DOHH2 (cell line): ENCODE results near the gene PNMT.

ENCODE experiments used
- H3F3A ChIP-seq: fragments of 200-600 bp; sonication (generic), shearing (Covaris generic); 2 replicates; pipeline ENCODE4 v1.6.0; 2016; ENCODE audit warnings: antibody characterized with exemption, mild to moderate bottlenecking; ENCODE audit not compliant: control insufficient read depth, insufficient read depth
- H3K27ac ChIP-seq: fragments of 200-600 bp; sonication (generic); 2 replicates; pipeline ENCODE4 v1.5.1; 2014; ENCODE audit warnings: low read depth, mild to moderate bottlenecking, low read length, moderate library complexity
- H3K27me3 ChIP-seq: fragments of 200-600 bp; sonication (generic); 2 replicates; pipeline ENCODE4 v1.6.1; 2014; ENCODE audit warnings: mild to moderate bottlenecking, low read length, mixed read lengths; ENCODE audit not compliant: control insufficient read depth
- H3K36me3 ChIP-seq: fragments of 200-600 bp; sonication (generic); 2 replicates; pipeline ENCODE4 v1.6.1; 2014; ENCODE audit warnings: mild to moderate bottlenecking, low read length, moderate library complexity, mixed read lengths; ENCODE audit not compliant: control insufficient read depth
- H3K4me1 ChIP-seq: fragments of 200-600 bp; sonication (generic); 2 replicates; pipeline ENCODE4 v1.6.1; 2014; ENCODE audit warnings: mild to moderate bottlenecking, low read length, mixed read lengths; ENCODE audit not compliant: control insufficient read depth
- H3K4me2 ChIP-seq: fragments of 200-600 bp; sonication (generic); 2 replicates; pipeline ENCODE4 v1.6.0; 2014; ENCODE audit warnings: mild to moderate bottlenecking, low read length, moderate library complexity
- H3K4me3 ChIP-seq: fragments of 200-600 bp; sonication (generic); 2 replicates; pipeline ENCODE4 v1.5.1; 2014; ENCODE audit warnings: mild to moderate bottlenecking, low read length, mixed read lengths
- H3K79me2 ChIP-seq: fragments of 200-600 bp; sonication (generic); 2 replicates; pipeline ENCODE4 v1.6.1; 2014; ENCODE audit warnings: mild to moderate bottlenecking, low read length, mixed read lengths; ENCODE audit not compliant: control insufficient read depth
- H3K9me2 ChIP-seq: fragments of 200-600 bp; sonication (generic); replicated peaks from 2 replicates; pipeline ENCODE4 v1.6.1; 2014; ENCODE audit warnings: mild to moderate bottlenecking, low read length, mixed read lengths; ENCODE audit not compliant: control insufficient read depth
- H3K9me3 ChIP-seq: fragments of 200-600 bp; sonication (generic); 2 replicates; pipeline ENCODE4 v1.6.1; 2014; ENCODE audit warnings: antibody characterized with exemption, low read length, mixed read lengths; ENCODE audit not compliant: control insufficient read depth, insufficient read depth
- H4K20me1 ChIP-seq: fragments of 200-600 bp; sonication (generic); 2 replicates; pipeline ENCODE4 v1.6.0; 2014; ENCODE audit warnings: low read depth, mild to moderate bottlenecking, antibody characterized with exemption, low read length, moderate library complexity; ENCODE audit not compliant: control insufficient read depth, insufficient read depth
- EZH2phosphoT487 ChIP-seq: fragments of 200-600 bp; sonication (generic); IDR thresholded peaks from 2 replicates; pipeline ENCODE4 v1.6.1; 2017; ENCODE audit warnings: borderline replicate concordance, mild to moderate bottlenecking, antibody characterized with exemption, low read length, moderate library complexity, mixed read lengths
- TF ChIP-seq, protein P1 (sequence below): fragments of 200-600 bp; sonication (generic); IDR thresholded peaks from one replicate; pipeline ENCODE4 v1.5.1; 2014; ENCODE audit warnings: antibody characterized with exemption, mild to moderate bottlenecking, low read depth, low read length; ENCODE audit not compliant: poor library complexity, severe bottlenecking

The PNMT gene

DNA sequence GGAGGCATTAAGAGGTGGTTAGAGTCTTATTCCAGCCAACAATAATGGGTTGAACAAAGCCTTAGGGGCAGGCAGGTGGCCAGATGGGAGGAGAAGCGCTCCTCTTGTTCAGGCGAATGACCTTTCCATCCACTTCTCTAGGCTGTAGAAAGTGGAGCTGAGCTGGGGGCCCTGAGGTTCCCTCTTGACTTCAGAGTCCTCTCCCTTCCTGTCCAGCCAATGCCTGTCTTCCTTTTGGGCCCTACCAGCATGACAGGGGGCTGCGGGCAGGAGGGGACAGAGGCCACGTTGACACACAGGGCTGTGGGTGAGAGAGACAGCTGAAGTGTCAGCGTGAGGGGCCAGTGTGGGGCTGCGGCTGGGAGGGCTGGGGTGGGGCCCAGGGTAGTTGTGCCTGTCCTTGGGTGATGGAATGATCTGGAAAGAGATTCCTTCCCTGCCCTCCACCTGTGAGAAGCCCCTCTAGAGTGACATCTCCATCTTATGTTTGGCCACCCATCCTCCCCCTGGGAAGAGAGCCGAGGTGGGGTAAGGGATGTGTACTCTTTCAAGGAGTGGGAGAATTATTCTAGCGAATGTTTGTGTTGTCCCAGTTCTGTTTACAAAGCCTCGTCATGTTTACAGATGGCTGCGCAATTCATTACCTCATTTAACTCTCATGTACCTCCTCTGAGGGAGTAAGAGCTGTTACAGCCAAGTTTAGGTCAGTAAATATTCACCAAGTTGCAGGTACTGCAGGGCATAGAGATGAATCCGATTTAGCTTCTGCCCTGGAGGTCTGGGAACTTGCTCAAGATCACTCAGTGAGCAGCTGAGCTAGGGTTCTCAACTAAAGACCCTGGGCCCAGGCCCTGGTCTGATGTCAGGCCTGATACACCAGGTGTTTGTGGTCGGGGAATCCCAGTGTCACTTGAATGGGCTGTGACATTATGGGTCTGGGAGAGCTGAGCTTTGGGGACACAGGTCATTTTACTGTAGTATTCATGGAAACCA is 34.9 kb downstream of the PNMT start:
- Histone ChIP-seq H3F3A (0 out of 2 replicates have a peak, but pooled peaks cover 2% of the 10 kb centered on the region), H3K9me3 (no peaks in the 10 kb centered on the region), H3K4me2 (no peak overlapping the region), H3K27ac (no peak overlapping the region), H3K4me3 (no peak overlapping the region), H3K27me3 (peaks cover 19% of the 10 kb centered on the region), H4K20me1 (no peaks in the 10 kb centered on the region), H3K79me2 (no peaks in the 10 kb centered on the region), H3K36me3 (no peaks in the 10 kb centered on the region), H3K9me2 (no peaks in the 10 kb centered on the region), H3K4me1 (peaks cover 12% of the 10 kb centered on the region)
- TF ChIP-seq, protein P1, sequence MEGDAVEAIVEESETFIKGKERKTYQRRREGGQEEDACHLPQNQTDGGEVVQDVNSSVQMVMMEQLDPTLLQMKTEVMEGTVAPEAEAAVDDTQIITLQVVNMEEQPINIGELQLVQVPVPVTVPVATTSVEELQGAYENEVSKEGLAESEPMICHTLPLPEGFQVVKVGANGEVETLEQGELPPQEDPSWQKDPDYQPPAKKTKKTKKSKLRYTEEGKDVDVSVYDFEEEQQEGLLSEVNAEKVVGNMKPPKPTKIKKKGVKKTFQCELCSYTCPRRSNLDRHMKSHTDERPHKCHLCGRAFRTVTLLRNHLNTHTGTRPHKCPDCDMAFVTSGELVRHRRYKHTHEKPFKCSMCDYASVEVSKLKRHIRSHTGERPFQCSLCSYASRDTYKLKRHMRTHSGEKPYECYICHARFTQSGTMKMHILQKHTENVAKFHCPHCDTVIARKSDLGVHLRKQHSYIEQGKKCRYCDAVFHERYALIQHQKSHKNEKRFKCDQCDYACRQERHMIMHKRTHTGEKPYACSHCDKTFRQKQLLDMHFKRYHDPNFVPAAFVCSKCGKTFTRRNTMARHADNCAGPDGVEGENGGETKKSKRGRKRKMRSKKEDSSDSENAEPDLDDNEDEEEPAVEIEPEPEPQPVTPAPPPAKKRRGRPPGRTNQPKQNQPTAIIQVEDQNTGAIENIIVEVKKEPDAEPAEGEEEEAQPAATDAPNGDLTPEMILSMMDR, result no peak
- no peak for TF ChIP-seq EZH2phosphoT487

DNA sequence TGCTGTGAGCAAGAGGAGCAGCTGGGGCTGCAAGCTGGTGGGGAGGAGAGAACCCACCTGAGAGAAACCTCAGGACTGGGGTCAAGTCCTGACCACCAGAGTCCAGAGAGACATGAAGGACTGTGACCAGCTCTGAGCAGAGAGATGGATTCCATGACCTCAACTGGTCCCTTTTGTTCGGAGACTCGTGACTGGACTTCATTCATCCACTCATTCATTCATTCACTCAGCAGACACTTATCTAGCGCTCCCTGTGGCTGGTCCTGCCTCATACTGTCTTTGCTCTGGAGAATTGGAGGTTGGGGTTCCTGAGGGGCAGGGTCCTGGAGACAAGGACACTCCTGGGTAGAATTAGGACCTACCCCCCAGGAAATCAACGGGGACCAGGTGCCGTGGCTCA is 35.7 kb downstream of the PNMT start:
- no peaks in the 10 kb centered on the region for H3K79me2 ChIP-seq
- H3K36me3 ChIP-seq, result no peaks in the 10 kb centered on the region
- TF ChIP-seq, protein P1, result no peak
- no peak for TF ChIP-seq EZH2phosphoT487
- H3K9me3 ChIP-seq, result no peaks in the 10 kb centered on the region
- no peak overlapping the region for H3K4me2 ChIP-seq
- H3K27ac ChIP-seq, result no peak overlapping the region
- peaks cover 15% of the 10 kb centered on the region for H3K4me1 ChIP-seq
- no peaks in the 10 kb centered on the region for H4K20me1 ChIP-seq
- H3K27me3 ChIP-seq, result peaks cover 19% of the 10 kb centered on the region
- 0 out of 2 replicates have a peak, but pooled peaks cover 2% of the 10 kb centered on the region for H3F3A ChIP-seq
- no peaks in the 10 kb centered on the region for H3K9me2 ChIP-seq
- no peak overlapping the region for H3K4me3 ChIP-seq

DNA sequence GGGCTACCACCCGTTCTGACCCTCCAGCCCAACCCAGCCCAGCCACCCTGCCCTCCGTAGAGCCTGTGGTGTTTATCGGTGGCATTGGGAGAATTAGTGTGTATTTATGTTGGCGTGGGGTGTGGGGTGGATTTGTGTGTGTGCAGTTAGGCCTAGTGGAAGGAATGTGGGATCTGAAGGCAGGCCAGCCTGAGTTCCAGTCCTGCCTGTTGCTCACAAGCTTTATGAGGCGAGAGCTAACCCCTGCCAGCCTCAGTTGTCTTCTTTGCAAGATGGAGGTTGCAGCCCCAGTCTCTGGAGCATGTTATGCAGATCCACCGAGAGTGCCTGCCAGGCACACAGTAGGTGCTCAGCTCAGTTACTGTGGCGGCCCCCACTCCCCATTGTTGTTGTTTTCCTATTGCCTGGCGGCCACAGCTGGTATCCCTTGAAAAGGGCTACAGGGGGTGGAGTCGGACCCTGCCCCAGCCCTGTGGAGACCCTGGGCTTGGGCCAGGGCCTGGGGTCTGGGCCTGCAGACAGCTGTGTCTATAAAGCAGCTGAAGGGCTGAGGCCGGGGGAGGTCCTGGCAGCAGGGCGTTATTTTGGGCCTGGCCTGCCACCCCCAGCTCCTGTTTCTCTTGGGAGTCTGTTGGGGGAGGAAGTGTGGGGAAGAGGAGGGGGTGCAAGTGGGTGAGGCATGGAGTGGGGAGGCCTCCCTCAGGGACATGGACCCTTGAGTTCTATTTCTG is 36.7 kb downstream of the PNMT start:
- H3K4me2 ChIP-seq, result no peak overlapping the region
- no peak overlapping the region for H3K27ac ChIP-seq
- no peaks in the 10 kb centered on the region for H4K20me1 ChIP-seq
- H3K79me2 ChIP-seq, result no peaks in the 10 kb centered on the region
- H3K27me3 ChIP-seq, result peaks cover 19% of the 10 kb centered on the region
- H3K9me2 ChIP-seq, result no peaks in the 10 kb centered on the region
- H3K4me1 ChIP-seq, result peaks cover 19% of the 10 kb centered on the region
- H3K36me3 ChIP-seq, result no peaks in the 10 kb centered on the region
- TF ChIP-seq, protein P1, result no peak
- TF ChIP-seq EZH2phosphoT487, result no peak
- H3K4me3 ChIP-seq, result no peak overlapping the region
- 0 out of 2 replicates have a peak, but pooled peaks cover 2% of the 10 kb centered on the region for H3F3A ChIP-seq
- H3K9me3 ChIP-seq, result no peaks in the 10 kb centered on the region
